ENCODE measurements around the gene C8G. TPM values are rescaled to one million over a fixed set of nuclear protein-coding genes. Genes with fewer than 3 reads are reported as not detected.
A peak's percentile ranks its signal among the peaks of the same experiment; 100 is the strongest.

C8G gene
- total and polyA plus RNA-seq, 2 of the 13 experiments (the other 11 are each of a cell fraction or from before 2014, with no cell fraction given), result 4.9 to 12.8 TPM

DNA sequence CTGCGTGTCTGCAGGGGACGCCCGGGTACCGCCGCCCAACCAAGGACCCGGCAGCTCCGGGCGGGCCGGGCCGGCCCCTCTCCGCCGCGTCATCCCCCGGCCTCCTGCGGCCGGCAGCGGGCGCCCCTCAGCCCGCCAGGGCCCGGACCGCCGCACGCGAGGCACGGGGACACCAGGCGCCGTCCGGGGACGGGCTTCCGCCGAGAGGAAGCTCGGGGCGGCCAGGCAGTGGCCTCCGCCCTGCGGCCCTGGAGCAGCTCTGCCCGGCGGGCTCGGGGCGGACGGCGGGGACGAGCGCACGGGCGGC lies 878 bp upstream of the C8G start:
- in situ Hi-C loops (cut with HindIII; ENCODE audit: extremely low pct_ligation_motif_present, low pct_unique_long_range_greater_than_20kb), result no loop called here
- peak overlapping the region; percentile 90 for H3K9ac ChIP-seq (ENCODE audit: insufficient read depth, low read depth, low read length)
- TF ChIP-seq ZNF124 (CRISPR knock-in tag; IDR thresholded peaks at IDR 0.05), result no peak
- TF ChIP-seq, protein P1, sequence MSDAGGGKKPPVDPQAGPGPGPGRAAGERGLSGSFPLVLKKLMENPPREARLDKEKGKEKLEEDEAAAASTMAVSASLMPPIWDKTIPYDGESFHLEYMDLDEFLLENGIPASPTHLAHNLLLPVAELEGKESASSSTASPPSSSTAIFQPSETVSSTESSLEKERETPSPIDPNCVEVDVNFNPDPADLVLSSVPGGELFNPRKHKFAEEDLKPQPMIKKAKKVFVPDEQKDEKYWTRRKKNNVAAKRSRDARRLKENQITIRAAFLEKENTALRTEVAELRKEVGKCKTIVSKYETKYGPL (CRISPR knock-in tag; IDR thresholded peaks at IDR 0.05), result no peak
- TF ChIP-seq RBFOX2 (IDR thresholded peaks at IDR 0.05; ENCODE audit: low read depth, low read length), result peak; percentile 58
- TF ChIP-seq POGZ (CRISPR knock-in tag; IDR thresholded peaks at IDR 0.05), result no peak
- TF ChIP-seq, protein P2, sequence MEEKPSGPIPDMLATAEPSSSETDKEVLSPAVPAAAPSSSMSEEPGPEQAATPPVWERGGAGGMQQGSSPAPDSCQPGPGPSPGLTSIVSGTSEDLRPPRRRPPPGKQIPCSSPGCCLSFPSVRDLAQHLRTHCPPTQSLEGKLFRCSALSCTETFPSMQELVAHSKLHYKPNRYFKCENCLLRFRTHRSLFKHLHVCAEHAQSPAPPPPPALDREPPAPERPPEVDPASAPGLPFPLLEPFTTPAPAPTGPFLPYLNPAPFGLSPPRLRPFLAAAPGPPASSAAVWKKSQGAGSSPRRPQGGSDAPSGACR (CRISPR knock-in tag; IDR thresholded peaks at IDR 0.05), result no peak
- 0 out of 2 replicates have a peak, but pooled peaks have one; percentile 21 for TF ChIP-seq ZNF138 (CRISPR knock-in tag; IDR thresholded peaks at IDR 0.05; ENCODE audit: low read depth)
- no peak for TF ChIP-seq MEF2D (CRISPR knock-in tag; IDR thresholded peaks at IDR 0.05)
- no peak for TF ChIP-seq NPAS2 (CRISPR knock-in tag; IDR thresholded peaks at IDR 0.05; ENCODE audit: borderline replicate concordance)
- TF ChIP-seq, protein P3, sequence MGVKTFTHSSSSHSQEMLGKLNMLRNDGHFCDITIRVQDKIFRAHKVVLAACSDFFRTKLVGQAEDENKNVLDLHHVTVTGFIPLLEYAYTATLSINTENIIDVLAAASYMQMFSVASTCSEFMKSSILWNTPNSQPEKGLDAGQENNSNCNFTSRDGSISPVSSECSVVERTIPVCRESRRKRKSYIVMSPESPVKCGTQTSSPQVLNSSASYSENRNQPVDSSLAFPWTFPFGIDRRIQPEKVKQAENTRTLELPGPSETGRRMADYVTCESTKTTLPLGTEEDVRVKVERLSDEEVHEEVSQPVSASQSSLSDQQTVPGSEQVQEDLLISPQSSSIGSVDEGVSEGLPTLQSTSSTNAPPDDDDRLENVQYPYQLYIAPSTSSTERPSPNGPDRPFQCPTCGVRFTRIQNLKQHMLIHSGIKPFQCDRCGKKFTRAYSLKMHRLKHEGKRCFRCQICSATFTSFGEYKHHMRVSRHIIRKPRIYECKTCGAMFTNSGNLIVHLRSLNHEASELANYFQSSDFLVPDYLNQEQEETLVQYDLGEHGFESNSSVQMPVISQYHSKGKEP (CRISPR knock-in tag; IDR thresholded peaks at IDR 0.05), result no peak
- peak; percentile 13 for TF ChIP-seq IKZF4 (CRISPR knock-in tag; IDR thresholded peaks at IDR 0.05; ENCODE audit: borderline replicate concordance, low read depth, not compliant biosample characterization)
- no peak for TF ChIP-seq ZNF263 (CRISPR knock-in tag; IDR thresholded peaks at IDR 0.05)
- no peak for TF ChIP-seq ZNF724P (CRISPR knock-in tag; IDR thresholded peaks at IDR 0.05; ENCODE audit: borderline replicate concordance)
- 0 out of 2 replicates have a peak, but pooled peaks have one; percentile 6 for TF ChIP-seq ZNF431 (CRISPR knock-in tag; IDR thresholded peaks at IDR 0.05; ENCODE audit: borderline replicate concordance, low read depth)
- 0 out of 2 replicates have a peak, but pooled peaks have one; percentile 26 for TF ChIP-seq FLYWCH1 (CRISPR knock-in tag; IDR thresholded peaks at IDR 0.05)
- TF ChIP-seq SIN3B (IDR thresholded peaks at IDR 0.05; ENCODE audit: low read length), result no peak
- TF ChIP-seq CCAR2 (optimal IDR thresholded peaks at IDR 0.05; ENCODE audit: low read depth, low read length), result no peak
- TF ChIP-seq, protein P4, sequence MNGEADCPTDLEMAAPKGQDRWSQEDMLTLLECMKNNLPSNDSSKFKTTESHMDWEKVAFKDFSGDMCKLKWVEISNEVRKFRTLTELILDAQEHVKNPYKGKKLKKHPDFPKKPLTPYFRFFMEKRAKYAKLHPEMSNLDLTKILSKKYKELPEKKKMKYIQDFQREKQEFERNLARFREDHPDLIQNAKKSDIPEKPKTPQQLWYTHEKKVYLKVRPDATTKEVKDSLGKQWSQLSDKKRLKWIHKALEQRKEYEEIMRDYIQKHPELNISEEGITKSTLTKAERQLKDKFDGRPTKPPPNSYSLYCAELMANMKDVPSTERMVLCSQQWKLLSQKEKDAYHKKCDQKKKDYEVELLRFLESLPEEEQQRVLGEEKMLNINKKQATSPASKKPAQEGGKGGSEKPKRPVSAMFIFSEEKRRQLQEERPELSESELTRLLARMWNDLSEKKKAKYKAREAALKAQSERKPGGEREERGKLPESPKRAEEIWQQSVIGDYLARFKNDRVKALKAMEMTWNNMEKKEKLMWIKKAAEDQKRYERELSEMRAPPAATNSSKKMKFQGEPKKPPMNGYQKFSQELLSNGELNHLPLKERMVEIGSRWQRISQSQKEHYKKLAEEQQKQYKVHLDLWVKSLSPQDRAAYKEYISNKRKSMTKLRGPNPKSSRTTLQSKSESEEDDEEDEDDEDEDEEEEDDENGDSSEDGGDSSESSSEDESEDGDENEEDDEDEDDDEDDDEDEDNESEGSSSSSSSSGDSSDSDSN (CRISPR knock-in tag; IDR thresholded peaks at IDR 0.05), result peak; percentile 47; the same call in 1 of the 2 replicates
- TF ChIP-seq ATAD3A (CRISPR knock-in tag; IDR thresholded peaks at IDR 0.05), result no peak
- TF ChIP-seq, protein P5, sequence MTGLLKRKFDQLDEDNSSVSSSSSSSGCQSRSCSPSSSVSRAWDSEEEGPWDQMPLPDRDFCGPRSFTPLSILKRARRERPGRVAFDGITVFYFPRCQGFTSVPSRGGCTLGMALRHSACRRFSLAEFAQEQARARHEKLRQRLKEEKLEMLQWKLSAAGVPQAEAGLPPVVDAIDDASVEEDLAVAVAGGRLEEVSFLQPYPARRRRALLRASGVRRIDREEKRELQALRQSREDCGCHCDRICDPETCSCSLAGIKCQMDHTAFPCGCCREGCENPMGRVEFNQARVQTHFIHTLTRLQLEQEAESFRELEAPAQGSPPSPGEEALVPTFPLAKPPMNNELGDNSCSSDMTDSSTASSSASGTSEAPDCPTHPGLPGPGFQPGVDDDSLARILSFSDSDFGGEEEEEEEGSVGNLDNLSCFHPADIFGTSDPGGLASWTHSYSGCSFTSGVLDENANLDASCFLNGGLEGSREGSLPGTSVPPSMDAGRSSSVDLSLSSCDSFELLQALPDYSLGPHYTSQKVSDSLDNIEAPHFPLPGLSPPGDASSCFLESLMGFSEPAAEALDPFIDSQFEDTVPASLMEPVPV (CRISPR knock-in tag; IDR thresholded peaks at IDR 0.05), result no peak

More for the DNA sequence above, 878 bp upstream of the C8G start:
- 0% methylated on average over 4 of the region's 45 CpGs for WGBS (ENCODE audit: low lambda C conversion rate)
- no peaks in the 10 kb centered on the region for H4K20me1 ChIP-seq (ENCODE audit: insufficient read depth, low read length)
- intact Hi-C loops (cut with micrococcal nuclease; ENCODE audit: unreplicated experiment), result no loop called here
- peak overlapping the region; percentile 75 for H3K27ac ChIP-seq (ENCODE audit: extremely low read length, insufficient read depth, low read length)
- no peak overlapping the region for H2AFZ ChIP-seq (ENCODE audit: low read length)
- no TSS peak for BruUV-seq (replicated peaks)
- ATAC-seq (peak; percentile 16), FAIRE-seq (no peak), DNase-seq (ENCODE audit: low spot score) (no peak)
- peak overlapping the region; percentile 90 to 95 (median 91) for H3K4me3 ChIP-seq (replicated peaks in 1 of 3; ENCODE audit: insufficient read depth in 1 of 3, low read depth in 2 of 3, low read length in 3 of 3)
- H3K36me3 ChIP-seq (replicated peaks in 1 of 2; ENCODE audit: control insufficient read depth in 1 of 2, insufficient read depth in 2 of 2, low read length in 2 of 2), result peaks cover 8 to 33% of the 10 kb centered on the region in 2 experiments
- H3K4me2 ChIP-seq (ENCODE audit: low read depth, low read length), result peak overlapping the region; percentile 89
- CTCF ChIA-PET (ENCODE audit: low intra/inter-chr PET ratio, low total read pairs), result no interaction called here
- H3K27me3 ChIP-seq (ENCODE audit: control insufficient read depth in 1 of 2, insufficient read depth in 2 of 2, low read length in 2 of 2), result no peaks in the 10 kb centered on the region
- POLR2A ChIA-PET, result interaction anchor here (1.0 to 2.4 kb wide), 7 partner anchors 42 to 156 kb away, joined by 3 to 11 read pairs (median 4); partner anchors contain the start of genes CLIC3 and TRAF2
- H3K4me1 ChIP-seq (ENCODE audit: insufficient read depth, low read length), result peaks cover 44% of the 10 kb centered on the region
- H3K79me2 ChIP-seq (ENCODE audit: insufficient read depth, low read length), result peaks cover 10% of the 10 kb centered on the region
- no peaks in the 10 kb centered on the region for H3K9me3 ChIP-seq (ENCODE audit: low read length)
